CD1c-positive myeloid dendritic cell (primary cell): Measurements from ENCODE around the gene SLC6A12.
A peak's percentile ranks its signal among the peaks of the same experiment; 100 is the strongest.
"Not testable (repeated sequence)": the region's sequence is repeated elsewhere in the genome, so short reads cannot be mapped to it uniquely, and the experiment has no call there.

Experiments
- DNase-seq: peaks from one replicate; pipeline ENCODE4 v3.0.0-alpha.2; 2016; ENCODE audit errors: extremely low spot score

Gene SLC6A12

DNA sequence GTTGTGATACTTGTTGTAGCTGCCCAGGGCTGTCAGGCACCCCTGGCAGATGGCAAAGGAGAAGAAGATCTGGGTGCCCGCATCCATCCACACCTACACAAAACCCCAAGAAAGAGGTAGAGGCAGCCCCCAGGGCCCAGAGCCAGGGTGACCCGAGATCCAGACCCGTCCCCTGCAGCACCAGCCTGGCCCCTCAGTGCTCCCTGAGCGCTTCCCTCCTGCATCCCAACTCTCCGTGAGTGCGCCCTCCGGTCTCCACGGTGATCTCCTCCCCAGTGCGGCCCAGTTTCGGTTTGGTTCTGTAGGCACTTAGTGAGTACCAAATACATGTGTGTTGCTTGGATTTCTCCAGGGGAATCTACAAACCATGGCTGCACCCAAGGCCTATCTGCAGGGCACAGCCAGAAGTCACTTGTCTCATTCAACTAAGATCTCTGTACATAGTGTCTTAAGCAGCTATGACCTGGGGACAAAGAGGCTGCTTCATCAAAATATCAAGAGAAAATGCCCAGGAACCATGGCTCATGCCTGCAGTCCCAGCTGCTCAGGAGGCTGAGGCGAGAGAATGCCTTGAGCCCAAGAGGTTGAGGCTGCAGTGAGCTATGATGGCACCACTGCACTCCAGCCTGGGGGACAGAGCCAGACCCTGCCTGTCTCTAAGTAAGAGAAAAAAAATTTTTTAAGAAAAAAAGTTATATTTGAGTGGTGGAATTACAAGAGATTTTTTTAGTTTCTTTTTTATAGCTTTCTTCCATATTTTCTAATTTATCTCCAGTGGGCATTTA is 15.9 kb downstream of the SLC6A12 start:
- no peak for DNase-seq

GRCh38 chr12:197347-197746 is 16.6 kb downstream of the SLC6A12 start:
- no peak for DNase-seq

DNA sequence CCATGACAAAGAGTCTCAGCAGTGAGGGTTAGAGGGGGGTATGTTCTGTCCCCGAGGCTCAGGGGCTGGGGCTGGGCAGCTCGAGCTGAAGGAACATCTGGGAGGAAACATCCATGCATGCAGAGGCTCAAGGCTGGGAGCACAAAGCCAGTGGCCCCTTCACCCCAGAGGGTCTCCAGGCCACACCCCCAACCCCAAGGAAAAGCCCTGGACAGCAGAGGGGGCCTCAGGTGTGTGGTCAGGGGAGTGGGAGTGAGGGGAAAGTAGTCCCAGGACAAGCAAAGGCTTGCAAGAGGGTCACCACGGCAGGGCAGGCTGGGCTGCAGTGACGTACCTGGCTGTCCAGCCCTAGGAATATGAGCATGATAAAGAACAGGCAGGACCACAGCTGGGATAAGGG is 17.5 kb downstream of the SLC6A12 start:
- no peak for DNase-seq

DNA sequence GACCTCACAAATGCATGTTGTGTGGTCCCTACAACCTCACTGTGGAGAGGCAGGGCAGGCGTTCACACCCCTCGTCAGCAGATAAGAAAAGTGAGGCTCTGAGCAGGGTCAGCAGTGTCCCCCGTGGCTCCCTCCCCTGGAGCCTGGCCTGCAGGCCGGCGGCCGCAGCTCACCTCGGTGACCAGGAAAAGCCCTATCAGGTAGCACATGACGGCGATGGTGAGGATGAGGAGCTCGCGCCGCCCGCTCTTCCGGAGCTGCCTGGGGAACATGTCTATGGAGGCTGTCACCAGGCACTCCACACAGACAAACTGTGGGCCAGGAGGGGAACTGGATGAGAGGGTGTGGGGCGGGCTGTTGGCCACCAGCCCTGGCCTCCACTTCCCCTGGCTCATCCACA is 18.0 kb downstream of the SLC6A12 start:
- no peak for DNase-seq

DNA sequence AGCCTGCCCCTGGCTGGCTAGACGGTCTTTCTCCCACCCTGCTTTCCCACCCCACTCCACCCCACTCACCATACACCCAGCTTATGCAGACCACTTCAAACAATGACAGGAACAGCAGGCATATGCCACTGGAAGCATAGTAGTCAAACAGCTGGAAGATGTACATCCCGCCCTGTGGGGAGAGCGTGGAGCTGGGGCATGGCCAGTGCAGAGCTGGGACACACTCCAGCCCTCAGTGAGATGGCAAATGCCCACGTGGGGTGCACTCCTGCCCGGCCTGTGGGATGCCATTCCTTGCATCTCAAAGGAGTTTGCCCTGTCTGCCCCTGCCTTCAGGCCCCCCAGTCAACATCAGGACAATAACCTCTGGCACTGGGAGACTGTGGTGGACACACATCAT is 18.8 kb downstream of the SLC6A12 start:
- DNase-seq: no peak

DNA sequence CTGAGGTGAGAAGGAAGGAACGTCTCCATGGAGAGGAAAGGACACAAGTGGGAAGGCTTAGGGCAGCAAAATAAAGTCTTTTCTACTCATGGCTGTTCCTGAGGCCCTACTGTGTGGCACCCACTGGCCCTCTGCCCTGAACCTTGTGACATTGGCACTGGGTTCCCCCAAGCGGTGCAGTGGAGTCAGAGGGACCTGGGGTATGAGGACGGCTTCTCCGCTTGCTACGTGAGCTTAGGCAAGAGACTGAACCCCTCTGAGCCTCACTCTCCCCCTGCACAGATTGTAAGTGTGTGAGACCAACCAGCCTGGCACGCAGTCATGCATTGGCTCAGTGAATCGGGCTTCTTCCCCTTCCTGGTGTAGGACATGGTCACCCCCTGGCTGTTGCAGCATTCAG is 19.7 kb downstream of the SLC6A12 start:
- no peak for DNase-seq

- no peak for DNase-seq
Measured at GRCh38 chr12:193261-193660, 20.7 kb downstream of the SLC6A12 start.

DNA sequence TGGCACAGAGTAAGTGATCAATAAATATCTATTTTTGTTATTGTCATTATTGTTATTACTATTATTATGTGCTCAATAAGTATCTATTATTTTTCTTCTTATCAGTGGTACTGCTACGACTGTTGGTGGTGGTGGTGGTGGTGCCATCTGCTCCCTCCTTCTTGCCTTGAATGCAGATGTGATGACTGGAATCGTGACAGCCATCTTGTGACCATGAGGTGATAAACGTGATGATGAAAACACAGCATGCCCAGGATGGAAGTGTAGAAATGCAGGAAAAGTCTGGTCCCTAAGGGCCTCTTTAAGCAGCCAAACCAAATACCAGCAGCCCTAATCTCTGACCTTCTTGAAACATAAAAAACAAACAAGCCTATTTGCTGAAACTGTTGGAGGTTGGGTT is 22.4 kb downstream of the SLC6A12 start:
- no peak for DNase-seq

- DNase-seq: no peak
Measured at GRCh38 chr12:190881-191280, 23.1 kb downstream of the SLC6A12 start.

GRCh38 chr12:189622-189962 is 24.4 kb downstream of the SLC6A12 start:
- DNase-seq: no peak

DNA sequence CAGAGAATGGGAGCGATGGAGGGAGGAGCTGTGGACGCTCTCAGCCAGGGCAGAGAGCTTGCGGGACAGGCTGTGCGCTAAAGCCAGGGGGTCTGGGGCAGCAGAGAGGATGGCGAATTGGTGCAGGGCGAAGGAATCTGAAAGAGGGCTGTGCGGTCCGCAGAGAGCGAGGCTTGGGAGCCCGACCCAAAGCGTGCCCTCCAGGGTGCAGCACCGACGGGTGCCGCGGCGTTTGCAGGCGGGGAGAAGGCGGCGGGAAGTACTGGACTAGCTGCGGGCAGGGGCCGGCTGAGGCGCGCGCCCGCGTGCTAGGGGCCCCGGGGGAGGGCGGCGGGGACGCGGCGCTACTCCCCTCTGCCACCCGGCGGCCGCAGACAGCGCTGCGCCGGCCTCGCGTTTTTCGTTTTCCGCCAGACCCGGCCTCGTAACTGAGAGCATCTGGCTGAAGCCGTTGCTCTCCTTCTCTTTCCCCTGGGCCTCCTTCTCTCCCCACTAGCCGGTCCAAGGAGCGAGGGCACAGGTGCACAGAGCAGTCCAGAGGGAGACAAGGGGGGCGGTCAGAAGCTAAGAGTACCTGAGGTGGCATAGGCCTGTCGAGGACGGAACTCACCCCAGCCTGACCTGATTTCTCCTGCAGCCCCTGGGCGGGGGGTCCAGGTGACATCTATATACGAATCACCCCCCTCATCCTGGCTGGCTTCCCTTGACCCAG is 24.9 kb downstream of the SLC6A12 start:
- DNase-seq: peak; percentile 72

DNA sequence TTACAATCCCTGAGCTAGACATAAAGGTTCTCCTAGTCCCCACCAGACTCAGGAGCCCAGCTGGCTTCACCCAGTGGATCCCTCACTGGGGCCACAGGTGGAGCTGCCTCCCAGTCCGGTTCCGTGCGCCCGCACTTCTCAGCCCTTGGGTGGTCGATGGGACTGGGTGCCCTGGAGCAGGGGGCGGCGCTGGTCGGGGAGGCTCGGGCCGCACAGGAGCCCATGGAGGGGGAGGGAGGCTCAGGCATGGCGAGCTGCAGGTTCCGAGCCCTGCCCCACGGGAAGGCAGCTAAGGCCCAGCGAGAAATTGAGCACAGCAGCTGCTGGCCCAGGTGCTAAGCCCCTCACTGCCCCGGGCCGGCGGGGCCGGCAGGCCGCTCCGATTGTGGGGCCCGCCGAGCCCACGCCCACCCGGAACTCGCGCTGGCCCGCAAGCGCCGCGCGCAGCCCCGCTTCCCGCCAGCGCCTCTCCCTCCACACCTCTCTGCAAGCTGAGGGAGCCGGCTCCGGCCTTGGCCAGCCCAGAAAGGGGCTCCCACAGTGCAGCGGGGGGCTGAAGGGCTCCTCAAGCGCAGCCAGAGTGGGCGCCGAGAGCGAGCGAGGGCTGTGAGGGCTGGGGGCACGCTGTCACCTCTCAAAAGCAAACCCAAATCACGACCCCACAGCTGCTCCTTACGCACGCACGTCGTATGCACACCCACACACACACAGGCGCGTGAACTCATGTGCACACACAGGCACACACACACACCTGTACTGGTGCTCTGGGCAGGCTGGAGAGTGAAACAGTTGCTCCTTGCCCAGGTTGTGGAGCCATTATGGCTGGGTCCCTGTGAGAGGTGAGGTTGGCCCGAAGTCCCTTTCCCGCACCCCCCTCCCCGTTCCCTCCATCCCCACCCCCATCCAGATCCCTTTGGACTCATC is 25.7 kb downstream of the SLC6A12 start:
- not testable (repeated sequence) for DNase-seq

GRCh38 chr12:186006-186625 is 27.8 kb downstream of the SLC6A12 start:
- no peak for DNase-seq

DNA sequence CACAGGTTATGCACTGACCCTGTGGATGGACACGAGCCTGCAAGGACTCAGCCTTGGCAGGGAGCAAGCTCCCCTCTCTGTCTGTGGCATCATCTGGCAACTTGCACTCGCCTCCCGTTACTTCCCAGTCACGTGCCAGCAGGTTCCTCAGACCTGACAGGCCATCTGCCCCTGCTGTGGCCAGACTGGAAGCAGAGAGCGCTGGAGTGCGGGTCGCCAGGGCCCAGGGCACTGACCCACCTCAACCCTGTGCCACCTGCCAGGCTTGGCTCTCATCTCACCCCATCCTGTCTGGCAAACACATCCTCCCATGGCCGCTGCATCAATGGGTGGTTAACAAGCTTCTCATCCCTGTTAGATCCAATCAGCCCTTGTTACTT is 28.4 kb downstream of the SLC6A12 start:
- no peak for DNase-seq

- DNase-seq: no peak
Measured at GRCh38 chr12:184811-185575, 29.0 kb downstream of the SLC6A12 start.

DNA sequence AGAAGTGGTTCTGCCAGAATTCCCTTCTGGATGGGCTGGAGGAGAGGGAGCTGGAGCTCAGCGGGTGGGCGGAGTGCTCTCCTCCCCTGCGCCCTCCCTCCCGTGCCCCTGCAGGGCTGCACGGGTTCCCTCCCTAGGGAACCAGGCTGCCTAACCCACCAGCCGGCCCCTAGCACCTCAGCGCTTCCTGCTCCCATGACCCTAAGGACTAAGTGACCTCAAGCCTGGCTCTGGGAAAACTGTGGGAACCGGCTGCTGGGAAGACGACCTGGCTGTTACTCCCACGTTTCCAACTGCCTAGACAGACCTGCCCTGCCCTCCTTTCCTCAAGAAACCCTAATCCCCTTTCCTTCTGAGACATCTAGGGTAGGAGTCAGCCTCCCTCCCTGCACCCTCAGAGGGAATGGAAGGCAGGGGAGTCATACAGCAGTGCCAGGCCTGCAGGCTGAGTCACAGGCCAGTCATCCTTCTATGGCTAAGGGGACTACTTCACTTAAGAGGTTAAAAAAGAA is 31.5 kb downstream of the SLC6A12 start:
- no peak for DNase-seq

- DNase-seq: no peak
Measured at GRCh38 chr12:181921-182320, 32.0 kb downstream of the SLC6A12 start.

DNA sequence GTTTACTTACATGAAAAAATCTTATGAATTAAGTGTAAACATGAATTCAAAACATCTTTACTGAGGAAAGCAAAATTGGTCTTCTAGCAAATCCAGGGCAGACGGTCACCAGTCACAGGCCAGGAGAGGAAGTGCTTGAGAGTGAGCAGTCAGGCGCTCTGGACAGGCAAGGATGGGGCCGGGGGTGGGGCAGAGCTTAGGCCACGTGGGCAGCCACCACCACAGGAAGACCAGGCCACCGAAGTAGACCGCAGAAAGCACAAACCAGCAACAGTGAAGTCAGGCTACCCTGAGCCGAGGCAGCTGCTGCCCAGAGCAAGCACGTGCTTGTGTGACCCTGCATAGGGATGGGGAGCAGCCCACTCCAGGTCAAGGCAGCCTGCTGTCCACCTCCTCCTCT is 33.5 kb downstream of the SLC6A12 start:
- DNase-seq: peak; percentile 77

- no peak for DNase-seq
Measured at GRCh38 chr12:179885-180284, 34.1 kb downstream of the SLC6A12 start.

- no peak for DNase-seq
Measured at GRCh38 chr12:179131-179884, 34.6 kb downstream of the SLC6A12 start.

DNA sequence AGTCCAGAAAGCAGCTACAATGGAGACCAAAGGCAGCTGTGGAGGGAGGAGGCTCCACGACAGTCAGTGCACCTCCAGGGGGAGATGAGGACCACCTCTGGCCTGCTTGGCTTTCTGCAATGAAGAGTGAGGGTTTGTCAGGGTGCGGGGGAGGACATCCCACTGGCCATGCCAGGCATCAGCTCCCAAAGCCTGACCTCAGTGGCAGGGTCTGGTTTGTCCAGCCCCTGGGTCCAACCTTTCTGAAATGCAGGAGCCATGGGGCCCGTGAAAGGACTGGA is 35.2 kb downstream of the SLC6A12 start:
- no peak for DNase-seq
